Mesenchymal stem cell (in vitro differentiated cells and primary cell): ENCODE results near the gene IFNLR1.

Experiments used
- DNase-seq: peaks from one replicate; pipeline ENCODE4 v3.0.0-alpha.2; 2013
- H2AFZ ChIP-seq: one replicate; pipeline ENCODE4 v1.6.1; 2013; ENCODE audit warnings: low read depth, mild to moderate bottlenecking, control low read depth, inconsistent platforms, low read length, moderate library complexity
- H2AK5ac ChIP-seq: 2 replicates; pipeline ENCODE4 v1.6.1; 2013; ENCODE audit warnings: low read length, moderate library complexity, mild to moderate bottlenecking, inconsistent platforms; ENCODE audit not compliant: severe bottlenecking
- H2BK120ac ChIP-seq: one replicate; pipeline ENCODE4 v1.6.1; 2013; ENCODE audit warnings: low read depth, mild to moderate bottlenecking, inconsistent platforms, low read length, moderate library complexity
- H2BK12ac ChIP-seq, 2 experiments: one replicate each; pipeline ENCODE4 v1.6.1; 2013; ENCODE audit warnings: inconsistent platforms in 2 of 2, low read length in 2 of 2, mild to moderate bottlenecking in 2 of 2, moderate library complexity in 2 of 2, control low read depth in 1 of 2
- H2BK15ac ChIP-seq: one replicate; pipeline ENCODE4 v1.6.1; 2013; ENCODE audit warnings: mild to moderate bottlenecking, low read depth, inconsistent platforms; ENCODE audit not compliant: poor library complexity, severe bottlenecking
- H2BK5ac ChIP-seq: 2 replicates; pipeline ENCODE4 v1.6.1; 2013; ENCODE audit warnings: low read depth, mild to moderate bottlenecking, low read length, control low read depth, inconsistent platforms; ENCODE audit not compliant: poor library complexity, severe bottlenecking
- H3K14ac ChIP-seq, 2 experiments: one replicate each; pipeline ENCODE4 v1.6.1; 2013; ENCODE audit warnings: inconsistent platforms in 2 of 2, low read length in 2 of 2, control low read depth in 1 of 2, mild to moderate bottlenecking in 1 of 2, moderate library complexity in 1 of 2
- H3K18ac ChIP-seq, 2 experiments: one replicate each; pipeline ENCODE4 v1.6.1; 2013; ENCODE audit warnings: inconsistent platforms in 2 of 2, low read length in 2 of 2, control low read depth in 1 of 2, low read depth in 1 of 2, mild to moderate bottlenecking in 1 of 2
- H3K23ac ChIP-seq, 2 experiments: one replicate each; pipeline ENCODE4 v1.6.1; 2013; ENCODE audit warnings: inconsistent platforms in 2 of 2, low read length in 2 of 2, mild to moderate bottlenecking in 2 of 2, moderate library complexity in 2 of 2, control low read depth in 1 of 2
- H3K27ac ChIP-seq: 2 replicates; pipeline ENCODE4 v1.5.1; 2013; ENCODE audit warnings: mild to moderate bottlenecking, moderate library complexity, low read length, control low read depth, inconsistent platforms; ENCODE audit not compliant: poor library complexity, severe bottlenecking
- H3K27me3 ChIP-seq, 2 experiments: 2 replicates each; pipeline versions ENCODE4 v1.6.1 to v1.7.0; 2013; ENCODE audit warnings: low read length in 2 of 2, mild to moderate bottlenecking in 2 of 2, moderate library complexity in 2 of 2, control low read depth in 1 of 2, inconsistent platforms in 1 of 2; ENCODE audit not compliant: control insufficient read depth in 1 of 2, insufficient read depth in 1 of 2
- H3K36me3 ChIP-seq, 2 experiments: 2 replicates each; pipeline versions ENCODE4 v1.6.1 to v1.7.0; 2013; ENCODE audit warnings: low read length in 2 of 2, control low read depth in 1 of 2, inconsistent platforms in 1 of 2, low read depth in 1 of 2, mild to moderate bottlenecking in 1 of 2; ENCODE audit not compliant: insufficient read depth in 2 of 2, control insufficient read depth in 1 of 2
- H3K4ac ChIP-seq, 2 experiments: one replicate each; pipeline ENCODE4 v1.6.1; 2013; ENCODE audit warnings: inconsistent platforms in 2 of 2, low read length in 2 of 2, mild to moderate bottlenecking in 2 of 2, moderate library complexity in 2 of 2, control low read depth in 1 of 2, low read depth in 1 of 2
- H3K4me1 ChIP-seq: 2 replicates; pipeline ENCODE4 v1.6.1; 2013; ENCODE audit warnings: low read depth, low read length, control low read depth; ENCODE audit not compliant: control insufficient read depth, insufficient read depth
- H3K4me2 ChIP-seq: 2 replicates; pipeline ENCODE4 v1.6.1; 2013; ENCODE audit warnings: low read length, mild to moderate bottlenecking, inconsistent platforms; ENCODE audit not compliant: poor library complexity, severe bottlenecking
- H3K4me3 ChIP-seq, 2 experiments: 2 replicates each; pipeline versions ENCODE4 v1.5.1 to v1.7.0; 2013; ENCODE audit warnings: low read length in 2 of 2, mild to moderate bottlenecking in 2 of 2, control low read depth in 1 of 2, low read depth in 1 of 2; ENCODE audit not compliant: insufficient read depth in 1 of 2
- H3K79me1 ChIP-seq: replicated peaks from 2 replicates; pipeline ENCODE4 v1.6.1; 2013; ENCODE audit warnings: mild to moderate bottlenecking, control low read depth, low read length, inconsistent platforms; ENCODE audit not compliant: poor library complexity, severe bottlenecking
- H3K9ac ChIP-seq: 2 replicates; pipeline ENCODE4 v1.7.0; 2013; ENCODE audit warnings: mild to moderate bottlenecking, low read length, moderate library complexity
- H3K9me3 ChIP-seq: 2 replicates; pipeline ENCODE4 v1.7.0; 2013; ENCODE audit warnings: mild to moderate bottlenecking, low read length; ENCODE audit not compliant: control insufficient read depth
- H4K8ac ChIP-seq: one replicate; pipeline ENCODE4 v1.6.1; 2013; ENCODE audit warnings: inconsistent platforms, mild to moderate bottlenecking, low read length, moderate library complexity
- H4K91ac ChIP-seq: one replicate; pipeline ENCODE4 v1.6.1; 2013; ENCODE audit warnings: mild to moderate bottlenecking, low read length, inconsistent platforms
- WGBS: methylation state at CpG from one replicate; pipeline ENCODE4 v1.1.7; 2013; ENCODE audit warnings: mixed read lengths; 5-methylcytosine and 5-hydroxymethylcytosine counted together

IFNLR1 gene

DNA sequence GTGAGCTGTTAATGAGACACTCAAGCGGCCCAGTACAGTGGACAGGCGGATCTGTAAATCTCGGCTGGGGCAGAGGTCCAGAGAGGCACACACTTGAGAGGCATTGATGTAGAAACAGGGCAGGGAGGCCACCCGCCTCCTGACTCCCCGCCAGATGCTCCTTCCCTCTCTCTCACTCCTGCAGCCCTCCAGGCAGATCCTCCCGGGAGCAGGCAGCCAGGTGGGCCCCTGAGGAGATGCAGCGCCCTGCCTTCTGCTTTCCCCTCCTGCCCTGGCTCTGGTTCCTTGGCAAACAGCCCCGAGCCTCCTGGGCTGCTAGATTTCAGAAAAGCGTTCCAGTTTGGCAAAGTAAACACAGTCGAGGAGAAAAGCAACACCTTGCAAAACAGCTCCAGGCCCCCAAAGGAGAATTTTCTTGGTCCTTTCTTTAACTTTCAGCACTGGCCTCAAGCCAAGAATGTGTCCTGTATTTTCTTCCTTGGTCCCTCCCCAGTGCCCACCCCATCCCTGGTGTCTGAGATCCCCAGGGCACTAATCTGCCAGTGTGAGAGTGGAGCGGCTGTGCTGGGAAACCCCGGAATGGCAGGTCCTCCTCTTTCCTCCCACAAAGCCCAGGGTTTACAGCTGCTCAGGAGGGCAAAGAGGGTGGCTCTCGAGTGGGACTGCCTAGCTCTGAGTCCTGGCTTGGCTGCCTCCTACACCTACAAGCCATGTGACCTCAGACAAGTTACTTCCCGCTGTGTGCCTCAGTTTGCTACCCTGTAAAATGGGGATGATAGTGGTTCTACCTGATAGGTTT lies 29.4 kb upstream of the IFNLR1 start:
- peaks cover 5% of the 10 kb centered on the region for H3K4me1 ChIP-seq
- no peak overlapping the region for H2AFZ ChIP-seq
- no peak overlapping the region for H3K27ac ChIP-seq
- no peaks in the 10 kb centered on the region for H3K79me1 ChIP-seq
- no peaks in the 10 kb centered on the region for H3K9me3 ChIP-seq
- 54% methylated on average over 14 of the region's 14 CpGs for WGBS
- no peak overlapping the region for H2BK120ac ChIP-seq
- H3K36me3 ChIP-seq, result no peaks in the 10 kb centered on the region
- H4K91ac ChIP-seq, result no peak overlapping the region
- H2BK5ac ChIP-seq, result no peak overlapping the region
- H2BK15ac ChIP-seq, result no peak overlapping the region
- no peak overlapping the region for H3K18ac ChIP-seq
- DNase-seq, result no peak
- H3K4ac ChIP-seq, result no peak overlapping the region
- no peak overlapping the region for H3K4me2 ChIP-seq
- H3K4me3 ChIP-seq, result no peak overlapping the region
- H3K9ac ChIP-seq, result no peak overlapping the region
- H4K8ac ChIP-seq, result no peak overlapping the region
- H3K23ac ChIP-seq, result no peak overlapping the region
- no peak overlapping the region for H2AK5ac ChIP-seq
- peaks cover 31 to 73% of the 10 kb centered on the region in 2 experiments for H3K27me3 ChIP-seq
- H3K14ac ChIP-seq, result no peak overlapping the region
- no peak overlapping the region for H2BK12ac ChIP-seq

DNA sequence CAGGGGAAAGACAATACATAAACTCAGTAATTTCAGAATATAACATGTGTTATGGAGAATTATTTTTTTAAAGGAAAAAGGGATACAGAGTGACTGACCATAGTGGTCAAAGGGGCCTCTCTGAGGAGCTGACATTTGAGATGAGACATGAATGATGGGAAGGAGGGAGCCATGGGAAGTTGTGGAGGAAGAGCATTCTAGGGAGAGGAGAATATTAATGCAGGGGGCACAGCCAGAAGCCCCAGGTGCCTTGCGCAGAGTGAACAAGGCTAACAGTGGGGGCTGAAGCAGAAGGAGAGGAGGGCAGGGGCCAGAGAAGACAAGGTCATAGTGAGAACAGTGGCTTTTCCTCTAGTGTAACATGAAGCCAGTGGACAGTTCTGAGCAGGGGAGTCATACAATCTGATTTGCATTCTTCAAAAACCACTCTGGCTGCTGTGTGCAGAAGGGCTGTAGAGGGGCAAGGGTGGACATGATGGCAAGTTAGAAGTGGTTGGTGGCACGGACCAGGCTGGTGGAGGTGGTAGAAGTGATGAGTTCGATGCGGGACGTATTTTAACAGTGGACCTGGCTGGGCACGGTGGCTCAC lies 28.2 kb upstream of the IFNLR1 start:
- no peak overlapping the region for H2AFZ ChIP-seq

DNA sequence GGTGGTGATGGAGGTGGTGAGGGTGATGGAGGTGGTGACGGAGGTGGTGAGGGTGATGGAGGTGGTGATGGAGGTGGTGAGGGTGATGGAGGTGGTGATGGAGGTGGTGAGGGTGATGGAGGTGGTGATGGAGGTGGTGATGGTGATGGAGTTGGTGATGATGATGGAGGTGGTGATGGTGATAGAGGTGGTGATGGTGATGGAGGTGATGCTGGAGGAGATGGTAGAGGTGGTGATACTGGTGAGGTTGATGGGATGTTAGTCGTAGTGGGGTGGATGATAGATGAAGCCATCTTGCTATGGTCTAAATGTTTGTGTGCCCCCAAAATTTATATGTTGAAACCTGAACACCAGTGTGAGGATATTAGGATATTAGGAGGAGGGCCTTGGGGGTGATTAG lies 25.3 kb upstream of the IFNLR1 start:
- WGBS, result 91% methylated on average over 1 of the region's 2 CpGs
- no peak overlapping the region for H3K4ac ChIP-seq
- H2BK5ac ChIP-seq, result no peak overlapping the region
- no peak overlapping the region for H3K27ac ChIP-seq
- H3K4me2 ChIP-seq, result no peak overlapping the region
- H3K27me3 ChIP-seq, result peaks cover 28 to 60% of the 10 kb centered on the region in 2 experiments
- H3K14ac ChIP-seq, result no peak overlapping the region
- H3K79me1 ChIP-seq, result no peaks in the 10 kb centered on the region
- no peak overlapping the region for H2AFZ ChIP-seq
- H2BK15ac ChIP-seq, result no peak overlapping the region
- H3K36me3 ChIP-seq, result no peaks in the 10 kb centered on the region
- no peak overlapping the region for H3K23ac ChIP-seq
- no peak overlapping the region for H2BK12ac ChIP-seq
- peaks cover 16% of the 10 kb centered on the region for H3K4me1 ChIP-seq
- no peak overlapping the region for H3K18ac ChIP-seq
- no peak overlapping the region for H2AK5ac ChIP-seq
- H3K4me3 ChIP-seq, result peak overlapping the region in 1 of 2 experiments; percentile 1
- H4K91ac ChIP-seq, result no peak overlapping the region
- no peak overlapping the region for H2BK120ac ChIP-seq
- DNase-seq, result no peak
- H3K9me3 ChIP-seq, result no peaks in the 10 kb centered on the region
- no peak overlapping the region for H3K9ac ChIP-seq
- H4K8ac ChIP-seq, result no peak overlapping the region

More for the DNA sequence above, 28.2 kb upstream of the IFNLR1 start:
- H3K79me1 ChIP-seq, result no peaks in the 10 kb centered on the region
- no peak overlapping the region for H4K91ac ChIP-seq
- H3K23ac ChIP-seq, result no peak overlapping the region
- peaks cover 31 to 71% of the 10 kb centered on the region in 2 experiments for H3K27me3 ChIP-seq
- H3K27ac ChIP-seq, result no peak overlapping the region
- no peak overlapping the region for H3K18ac ChIP-seq
- 86% methylated on average over 6 of the region's 6 CpGs for WGBS
- H3K4me2 ChIP-seq, result no peak overlapping the region
- no peak overlapping the region for H2BK12ac ChIP-seq
- no peak overlapping the region for H3K4me3 ChIP-seq
- H2BK5ac ChIP-seq, result no peak overlapping the region
- no peak overlapping the region for H3K4ac ChIP-seq
- no peaks in the 10 kb centered on the region for H3K9me3 ChIP-seq
- no peak overlapping the region for H2AK5ac ChIP-seq
- no peak overlapping the region for H3K9ac ChIP-seq
- H3K4me1 ChIP-seq, result peaks cover 13% of the 10 kb centered on the region
- no peak overlapping the region for H3K14ac ChIP-seq
- no peak overlapping the region for H2BK15ac ChIP-seq
- H4K8ac ChIP-seq, result no peak overlapping the region
- no peak overlapping the region for H2BK120ac ChIP-seq
- no peaks in the 10 kb centered on the region for H3K36me3 ChIP-seq
- DNase-seq, result no peak

DNA sequence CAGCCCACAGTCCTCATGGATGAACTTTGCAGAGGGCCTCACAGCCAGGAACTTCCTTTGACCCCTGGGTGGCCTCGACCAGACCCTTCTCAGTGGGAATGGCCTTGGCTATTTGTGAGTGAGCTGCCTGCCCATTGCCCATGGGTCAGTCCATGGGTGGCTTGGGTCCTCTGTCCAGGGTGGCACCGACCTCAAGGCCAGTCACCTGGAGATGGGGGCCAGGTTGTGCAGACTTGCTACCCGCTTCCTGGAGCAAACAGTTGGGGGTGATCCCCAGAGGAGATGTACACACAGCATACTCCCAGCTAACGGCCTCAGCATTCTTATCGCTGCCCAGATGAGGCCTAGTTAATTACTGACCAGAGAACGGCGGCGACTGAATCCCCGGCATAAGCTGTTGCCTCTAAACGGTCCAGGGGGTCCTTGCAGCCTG lies 23.1 kb upstream of the IFNLR1 start:
- Histone ChIP-seq H3K79me1 (no peaks in the 10 kb centered on the region), H3K9ac (no peak overlapping the region), H3K27ac (peak overlapping the region; percentile 8), H3K36me3 (no peaks in the 10 kb centered on the region), H3K4me1 (peaks cover 11% of the 10 kb centered on the region), H4K91ac (no peak overlapping the region), H3K18ac (no peak overlapping the region), H3K9me3 (no peaks in the 10 kb centered on the region), H2AFZ (no peak overlapping the region), H2AK5ac (no peak overlapping the region), H4K8ac (no peak overlapping the region), H2BK5ac (no peak overlapping the region), H3K27me3 (peaks cover 25 to 59% of the 10 kb centered on the region in 2 experiments), H3K4me2 (no peak overlapping the region), H3K4me3 (no peak overlapping the region), H3K23ac (no peak overlapping the region), H2BK15ac (no peak overlapping the region), H2BK120ac (no peak overlapping the region), H3K14ac (no peak overlapping the region), H2BK12ac (no peak overlapping the region), H3K4ac (no peak overlapping the region)
- no peak for DNase-seq
- WGBS, result 78% methylated on average over 10 of the region's 10 CpGs
